GM21528 (cell line): ENCODE results near the gene GOLGA2.
"Not testable (repeated sequence)": the region's sequence is repeated elsewhere in the genome, so short reads cannot be mapped to it uniquely, and the experiment has no call there.

ENCODE experiments used
- ATAC-seq: cut with Tn5 transposase; IDR thresholded peaks from one replicate; pipeline ENCODE4 v1.9.1; 2021; ENCODE audit warnings: mild to moderate bottlenecking, moderate library complexity; ENCODE audit not compliant: unreplicated experiment, low FRiP score

GOLGA2 gene

GRCh38 chr9:128244837-128245231 is 31.0 kb downstream of the GOLGA2 start:
- ATAC-seq = no peak

DNA sequence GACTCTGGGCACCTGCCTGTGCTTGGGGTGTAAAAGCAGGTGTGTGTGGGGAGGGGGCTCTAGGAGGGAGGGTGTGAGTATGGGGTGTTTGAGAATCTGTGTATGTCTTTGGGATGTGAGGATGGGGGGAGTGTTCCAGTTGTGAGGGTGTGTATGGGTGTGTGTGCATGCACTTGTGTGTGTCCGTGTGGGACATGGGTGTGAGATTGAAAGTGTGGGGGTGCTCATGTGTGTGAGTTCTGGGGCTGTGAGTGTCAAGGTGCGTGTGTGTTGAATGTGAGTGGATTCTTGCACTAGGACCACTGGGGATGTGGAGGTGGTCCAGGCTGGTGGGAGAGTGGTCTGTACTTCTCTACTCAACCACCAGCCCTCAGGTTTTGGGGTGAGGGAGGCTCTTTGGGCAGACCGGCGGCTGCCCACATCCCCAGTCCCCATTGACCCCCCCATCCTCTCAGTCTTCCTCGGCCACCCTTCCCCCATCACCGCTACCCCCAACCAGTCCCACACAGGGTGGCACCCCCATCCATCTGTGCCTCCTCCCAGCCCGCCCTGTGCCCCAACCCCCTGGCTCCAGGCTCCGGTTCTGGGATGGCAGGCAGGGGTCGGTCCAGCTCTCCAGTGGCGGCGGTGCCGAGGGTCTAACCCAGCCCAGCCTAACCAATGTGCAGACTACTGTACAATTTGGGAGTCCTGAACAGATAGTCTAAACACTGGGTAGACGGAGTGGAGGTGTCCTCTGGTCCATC is 31.5 kb downstream of the GOLGA2 start:
- ATAC-seq = no peak

- ATAC-seq = no peak
Measured at GRCh38 chr9:128243215-128244018, 32.4 kb downstream of the GOLGA2 start.

DNA sequence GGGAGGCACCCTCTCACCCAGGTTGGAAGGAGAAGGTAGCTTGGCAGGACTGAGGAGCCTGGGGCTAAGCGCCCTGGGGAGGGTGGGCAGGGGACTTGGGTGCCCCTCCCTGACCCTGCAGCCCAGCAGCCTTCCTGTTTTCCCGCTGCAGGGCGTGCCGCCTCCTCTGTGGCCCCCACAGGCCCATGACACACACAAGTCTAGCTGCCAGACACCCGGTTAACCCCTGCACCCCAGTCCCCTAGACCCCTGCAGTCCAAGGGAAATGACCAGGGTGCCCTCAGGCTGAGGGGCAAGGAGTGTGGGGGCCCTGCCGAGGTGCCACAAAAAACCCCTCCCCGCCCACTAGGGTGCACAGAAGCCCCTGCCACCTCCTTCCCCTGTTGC is 33.0 kb downstream of the GOLGA2 start:
- no peak for ATAC-seq

- no peak for ATAC-seq
Measured at GRCh38 chr9:128242124-128242523, 33.7 kb downstream of the GOLGA2 start.

DNA sequence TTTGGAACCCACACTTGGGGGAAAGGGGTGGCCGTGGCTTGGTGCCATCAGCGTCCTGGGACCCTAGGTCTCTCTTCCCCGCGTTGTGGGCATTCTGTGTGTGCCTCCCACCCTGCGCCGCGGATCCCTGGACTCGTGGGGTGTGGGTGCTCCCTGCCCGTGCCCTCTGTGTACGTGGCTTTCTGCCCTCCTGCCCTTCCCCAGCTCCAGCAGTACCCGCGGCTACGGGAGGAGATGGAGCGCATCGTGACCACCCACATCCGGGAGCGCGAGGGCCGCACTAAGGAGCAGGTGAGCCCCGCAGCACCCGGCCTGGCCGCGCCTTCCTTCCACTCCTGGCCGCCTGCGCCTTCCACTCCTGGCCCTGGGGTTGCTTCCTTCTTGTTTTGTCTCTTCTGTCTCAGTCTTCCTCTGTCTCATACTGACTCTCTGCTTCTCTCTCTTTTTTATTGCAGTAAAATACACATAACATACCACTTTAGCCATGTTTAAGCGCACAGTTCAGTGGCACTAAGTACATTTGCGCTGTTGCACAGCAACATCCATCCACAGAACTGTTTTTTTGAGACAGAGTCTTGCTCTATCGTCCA is 41.9 kb downstream of the GOLGA2 start:
- no peak for ATAC-seq

GRCh38 chr9:128232528-128233428 is 43.0 kb downstream of the GOLGA2 start:
- ATAC-seq = no peak

GRCh38 chr9:128231638-128232527 is 43.9 kb downstream of the GOLGA2 start:
- ATAC-seq = no peak

DNA sequence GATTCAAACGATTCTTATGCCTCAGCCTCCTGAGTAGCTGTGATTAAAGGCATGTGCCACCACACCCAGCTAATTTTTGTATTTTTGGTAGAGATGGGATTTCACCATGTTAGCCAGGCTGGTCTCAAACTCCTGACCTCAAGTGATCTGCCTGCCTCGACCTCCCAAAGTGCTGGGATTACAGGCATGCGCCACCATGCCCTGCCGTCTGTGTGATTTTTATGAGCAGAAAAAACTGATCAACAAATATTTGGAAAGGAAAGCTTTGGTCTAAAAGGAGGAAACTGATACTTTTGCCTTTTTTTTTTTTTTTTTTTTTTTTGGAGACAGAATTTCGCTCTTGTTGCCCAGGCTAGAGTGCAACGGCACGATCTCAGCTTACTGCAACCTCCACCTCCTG is 44.9 kb downstream of the GOLGA2 start:
- ATAC-seq = not testable (repeated sequence)

DNA sequence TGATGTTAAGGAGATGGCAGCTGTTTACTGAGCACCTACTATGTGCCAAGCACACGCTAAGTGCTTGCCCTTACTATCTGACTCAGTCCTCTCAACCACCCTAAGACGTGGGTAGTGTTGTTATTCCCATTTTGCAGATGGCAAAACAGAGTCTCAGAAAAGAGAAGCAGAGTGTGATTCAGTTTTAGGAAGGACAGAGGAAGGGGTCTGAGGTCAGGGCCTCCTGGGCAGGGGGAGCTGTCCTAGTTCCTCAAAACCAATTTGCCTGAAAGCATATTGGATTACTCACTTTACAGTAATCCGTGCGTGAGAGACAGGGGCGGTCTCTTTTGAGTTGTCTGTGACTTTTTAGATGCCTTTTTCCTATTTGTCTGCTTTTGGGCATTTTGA is 49.4 kb downstream of the GOLGA2 start:
- ATAC-seq = no peak

GRCh38 chr9:128225770-128226411 is 49.9 kb downstream of the GOLGA2 start:
- no peak for ATAC-seq

- ATAC-seq = no peak
Measured at GRCh38 chr9:128224877-128225276, 50.9 kb downstream of the GOLGA2 start.

GRCh38 chr9:128222880-128223670 is 52.7 kb downstream of the GOLGA2 start:
- ATAC-seq = no peak

- no peak for ATAC-seq
Measured at GRCh38 chr9:128222026-128222425, 53.8 kb downstream of the GOLGA2 start.

DNA sequence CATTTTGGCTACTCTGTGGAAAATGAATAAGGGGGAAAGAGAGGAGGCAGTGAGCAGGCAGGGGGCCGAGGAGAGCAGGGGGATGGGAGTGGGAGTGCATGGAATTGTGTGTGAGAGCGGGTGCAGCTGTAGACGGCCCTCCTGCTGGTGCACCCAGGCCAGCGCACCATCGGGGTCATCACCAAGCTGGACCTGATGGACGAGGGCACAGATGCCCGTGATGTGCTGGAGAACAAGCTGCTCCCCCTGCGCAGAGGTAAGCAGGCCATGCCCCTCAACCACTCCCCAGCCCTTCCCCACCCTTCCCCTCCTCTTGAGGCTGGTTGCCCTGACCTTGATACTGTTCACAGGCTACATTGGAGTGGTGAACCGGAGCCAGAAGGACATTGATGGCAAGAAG is 56.0 kb downstream of the GOLGA2 start:
- no peak for ATAC-seq

DNA sequence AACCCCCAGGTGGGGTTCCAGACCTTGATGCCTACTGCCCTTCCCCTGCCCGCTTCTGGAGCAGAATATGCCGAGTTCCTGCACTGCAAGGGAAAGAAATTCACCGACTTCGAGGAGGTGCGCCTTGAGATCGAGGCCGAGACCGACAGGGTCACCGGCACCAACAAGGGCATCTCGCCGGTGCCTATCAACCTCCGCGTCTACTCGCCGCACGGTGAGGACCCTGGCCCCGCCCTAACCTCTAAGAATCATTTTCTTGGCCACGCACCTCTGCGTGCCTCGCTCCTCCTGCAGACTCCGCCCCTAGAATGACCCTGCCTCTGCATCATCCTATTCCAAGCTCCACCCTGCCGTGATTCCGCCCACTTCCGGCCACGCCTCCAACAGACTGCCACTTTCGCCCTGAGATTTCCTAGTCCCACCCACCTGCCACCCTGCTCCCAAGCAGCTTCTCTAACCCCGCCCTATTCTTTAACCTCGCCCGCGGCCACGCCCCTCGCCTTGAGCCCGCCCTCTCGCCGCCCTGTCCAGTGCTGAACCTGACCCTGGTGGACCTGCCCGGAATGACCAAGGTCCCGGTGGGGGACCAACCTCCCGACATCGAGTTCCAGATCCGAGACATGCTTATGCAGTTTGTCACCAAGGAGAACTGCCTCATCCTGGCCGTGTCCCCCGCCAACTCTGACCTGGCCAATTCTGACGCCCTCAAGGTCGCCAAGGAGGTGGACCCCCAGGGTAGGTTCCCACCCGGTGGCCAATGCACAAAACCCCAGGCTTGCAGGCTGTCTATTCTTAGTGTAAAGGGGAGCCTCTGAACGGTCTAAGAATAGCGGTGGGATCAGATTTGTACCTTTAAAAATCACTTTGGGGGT is 57.1 kb downstream of the GOLGA2 start:
- ATAC-seq = peak; percentile 86

DNA sequence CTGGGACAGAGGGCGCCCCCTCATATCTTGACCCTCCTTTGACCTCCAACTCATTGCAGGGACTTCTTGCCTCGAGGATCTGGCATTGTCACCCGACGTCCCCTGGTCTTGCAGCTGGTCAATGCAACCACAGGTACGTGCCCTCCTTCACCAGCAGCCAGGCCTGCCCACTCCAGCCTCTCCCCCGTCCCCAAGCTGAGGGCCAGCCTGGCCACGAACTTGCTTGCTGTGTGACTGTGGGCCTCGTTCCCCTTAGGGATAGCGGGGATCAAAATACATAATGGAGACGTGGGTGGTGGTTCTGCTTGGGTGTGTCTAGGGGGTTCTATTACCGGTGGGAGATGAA is 57.7 kb downstream of the GOLGA2 start:
- ATAC-seq = no peak
